WTC11 (cell line): ENCODE measurements around the gene RPS25.

ENCODE experiments used
- TF ChIP-seq, protein P1 (sequence below): sonication (generic); formaldehyde crosslinking; IDR thresholded peaks from 2 replicates; pipeline ENCODE4 v1.8.1; 2022; ENCODE audit warnings: missing genetic modification reagents, borderline replicate concordance
- TF ChIP-seq, protein P2 (sequence below): fragments of 200-600 bp; IDR thresholded peaks from 2 replicates; pipeline ENCODE4 v1.8.0; 2022; ENCODE audit warnings: antibody characterized with exemption

DNA sequence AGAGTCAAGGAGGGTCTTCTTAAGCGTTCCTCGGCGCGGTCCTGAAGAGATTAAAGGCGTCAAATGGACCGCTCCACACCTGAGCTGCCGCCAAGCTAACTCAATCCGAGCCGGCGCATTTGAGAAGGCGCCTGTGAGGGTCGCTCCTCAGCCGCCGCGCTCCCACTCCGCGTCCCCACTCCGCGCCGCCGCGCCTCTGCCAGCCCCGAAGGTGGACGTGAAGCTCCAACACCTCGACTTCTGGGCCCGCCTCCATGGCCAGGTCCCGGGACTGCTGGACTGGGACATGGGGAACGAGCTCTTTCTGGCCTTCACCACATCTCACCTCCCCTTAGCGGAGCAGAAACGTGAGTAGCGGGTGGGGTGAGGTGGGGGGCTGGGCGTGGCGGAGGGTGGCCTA, 46.5 kb downstream of the RPS25 start, which contains the start of gene FOXR1:
- TF ChIP-seq, protein P1, sequence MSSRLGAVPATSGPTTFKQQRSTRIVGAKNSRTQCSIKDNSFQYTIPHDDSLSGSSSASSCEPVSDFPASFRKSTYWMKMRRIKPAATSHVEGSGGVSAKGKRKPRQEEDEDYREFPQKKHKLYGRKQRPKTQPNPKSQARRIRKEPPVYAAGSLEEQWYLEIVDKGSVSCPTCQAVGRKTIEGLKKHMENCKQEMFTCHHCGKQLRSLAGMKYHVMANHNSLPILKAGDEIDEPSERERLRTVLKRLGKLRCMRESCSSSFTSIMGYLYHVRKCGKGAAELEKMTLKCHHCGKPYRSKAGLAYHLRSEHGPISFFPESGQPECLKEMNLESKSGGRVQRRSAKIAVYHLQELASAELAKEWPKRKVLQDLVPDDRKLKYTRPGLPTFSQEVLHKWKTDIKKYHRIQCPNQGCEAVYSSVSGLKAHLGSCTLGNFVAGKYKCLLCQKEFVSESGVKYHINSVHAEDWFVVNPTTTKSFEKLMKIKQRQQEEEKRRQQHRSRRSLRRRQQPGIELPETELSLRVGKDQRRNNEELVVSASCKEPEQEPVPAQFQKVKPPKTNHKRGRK (CRISPR knock-in tag), result no peak
- TF ChIP-seq, protein P2, sequence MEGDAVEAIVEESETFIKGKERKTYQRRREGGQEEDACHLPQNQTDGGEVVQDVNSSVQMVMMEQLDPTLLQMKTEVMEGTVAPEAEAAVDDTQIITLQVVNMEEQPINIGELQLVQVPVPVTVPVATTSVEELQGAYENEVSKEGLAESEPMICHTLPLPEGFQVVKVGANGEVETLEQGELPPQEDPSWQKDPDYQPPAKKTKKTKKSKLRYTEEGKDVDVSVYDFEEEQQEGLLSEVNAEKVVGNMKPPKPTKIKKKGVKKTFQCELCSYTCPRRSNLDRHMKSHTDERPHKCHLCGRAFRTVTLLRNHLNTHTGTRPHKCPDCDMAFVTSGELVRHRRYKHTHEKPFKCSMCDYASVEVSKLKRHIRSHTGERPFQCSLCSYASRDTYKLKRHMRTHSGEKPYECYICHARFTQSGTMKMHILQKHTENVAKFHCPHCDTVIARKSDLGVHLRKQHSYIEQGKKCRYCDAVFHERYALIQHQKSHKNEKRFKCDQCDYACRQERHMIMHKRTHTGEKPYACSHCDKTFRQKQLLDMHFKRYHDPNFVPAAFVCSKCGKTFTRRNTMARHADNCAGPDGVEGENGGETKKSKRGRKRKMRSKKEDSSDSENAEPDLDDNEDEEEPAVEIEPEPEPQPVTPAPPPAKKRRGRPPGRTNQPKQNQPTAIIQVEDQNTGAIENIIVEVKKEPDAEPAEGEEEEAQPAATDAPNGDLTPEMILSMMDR, result no peak
